A549 (cell line): ENCODE data around the gene ZNRF4.
"Not testable (repeated sequence)": the region's sequence is repeated elsewhere in the genome, so short reads cannot be mapped to it uniquely, and the experiment has no call there.

Experiments used
- CTCF ChIP-seq: fragments of >200 bp; sonication (Bioruptor Twin); formaldehyde crosslinking; IDR thresholded peaks from 3 replicates; pipeline ENCODE4 v1.5.1; 2016
- EP300 ChIP-seq, 2 experiments: fragments of >200 bp; sonication (Bioruptor Twin); formaldehyde crosslinking; IDR thresholded peaks; 2 replicates in 1 of 2; 3 replicates in 1 of 2; pipeline ENCODE4 v1.6.1; 2016 to 2017
- JUNB ChIP-seq: fragments of >200 bp; sonication (Bioruptor Twin); formaldehyde crosslinking; IDR thresholded peaks from 2 replicates; pipeline ENCODE4 v1.6.1; 2016
- KDM5A ChIP-seq: fragments of 200-600 bp; sonication (generic); IDR thresholded peaks from 2 replicates; pipeline ENCODE4 v1.6.1; 2016; ENCODE audit warnings: antibody characterized with exemption, mild to moderate bottlenecking
- MAFK ChIP-seq: fragments of 450-650 bp; IDR thresholded peaks from 2 replicates; pipeline ENCODE4 v1.6.1; 2014; ENCODE audit not compliant: partially characterized antibody
- RFX5 ChIP-seq: fragments of 450-650 bp; IDR thresholded peaks from 2 replicates; pipeline ENCODE4 v1.7.1; 2014; ENCODE audit warnings: antibody characterized with exemption, mild to moderate bottlenecking, moderate library complexity
- ZFP36 ChIP-seq: fragments of 450-650 bp; IDR thresholded peaks from 2 replicates; pipeline ENCODE4 v1.6.1; 2014; ENCODE audit warnings: borderline replicate concordance; ENCODE audit not compliant: partially characterized antibody

- TF ChIP-seq CTCF; EP300 (IDR thresholded peaks at IDR 0.05); RFX5; MAFK; ZFP36; JUNB; KDM5A: not testable (repeated sequence)
Observed at GRCh38 chr19:5438756-5439155, 16.5 kb upstream of the ZNRF4 start.
